Measurements from ENCODE around the gene METTL21C. TPM values are rescaled to one million over a fixed set of nuclear protein-coding genes. Genes with fewer than 3 reads are reported as not detected.
A peak's percentile ranks its signal among the peaks of the same experiment; 100 is the strongest.

The METTL21C gene
- polyA plus RNA-seq (ENCODE audit: insufficient read length), result not detected
- long read RNA-seq, donor 1, partial matches to known transcripts, result 0 of 1 reads
- long read RNA-seq, donor 1, other reads (novel, unspliced or antisense), result 0 of 1 reads
- long read RNA-seq, donor 2, result 0 reads
- long read RNA-seq, donor 3, result 0 reads
- long read RNA-seq, donor 4, result 0 reads
- long read RNA-seq, donor 5, partial matches to known transcripts, result 0 of 2 reads
- long read RNA-seq, donor 5, other reads (novel, unspliced or antisense), result 0 of 2 reads
- long read RNA-seq, donor 6, result 0 reads
- long read RNA-seq, donor 7, result 0 reads
- long read RNA-seq, donor 8, result 0 reads

GRCh38 chr13:102694937-102695336, at the start of gene METTL21C:
Gene METTL21C (minus strand): TSS chr13:102695044. CDS start chr13:102694498, 546 bp downstream.
- DNase-seq, result no peak

- no peak for DNase-seq
Measured at GRCh38 chr13:102742506-102742905, 47.7 kb upstream of the METTL21C start.

- DNase-seq, result no peak
Measured at GRCh38 chr13:102742101-102742500, 47.3 kb upstream of the METTL21C start.

DNA sequence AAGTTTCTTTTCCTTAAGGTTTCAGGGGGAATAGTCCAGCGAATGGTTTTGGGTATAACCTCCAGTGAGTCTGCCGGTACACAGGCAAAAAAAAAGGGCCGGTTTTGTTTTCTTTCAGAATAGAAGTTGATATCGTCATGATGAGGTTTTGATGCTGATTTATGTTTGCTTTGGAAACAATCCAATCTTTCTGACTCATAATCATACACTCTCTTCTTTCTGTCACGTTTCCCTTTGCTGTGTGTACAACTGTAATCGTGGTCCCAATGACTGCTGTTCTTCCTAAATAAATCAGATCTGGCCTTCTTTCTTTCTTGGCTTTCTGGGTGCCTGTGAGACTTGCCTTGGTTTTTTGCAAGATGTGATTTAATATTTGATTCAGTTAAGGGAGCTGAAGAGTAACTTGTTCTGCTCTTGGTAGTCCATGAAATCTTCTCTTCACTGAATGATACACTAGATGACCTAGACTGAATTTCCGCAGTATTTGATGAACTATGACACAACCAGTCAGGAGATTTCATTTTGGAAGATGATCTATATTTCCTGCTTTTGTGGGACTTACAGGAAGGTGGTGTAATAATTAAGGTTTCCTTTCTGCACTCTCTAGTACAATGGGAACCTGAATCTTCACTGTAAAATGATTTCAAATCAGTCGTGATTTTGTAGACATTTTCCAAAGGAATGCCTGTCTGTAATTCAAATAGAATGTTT, 34.9 kb upstream of the METTL21C start:
- no peak for DNase-seq

GRCh38 chr13:102726430-102726829, 31.6 kb upstream of the METTL21C start:
- no peak for DNase-seq

- peak; percentile 42 for DNase-seq
Measured at GRCh38 chr13:102724923-102725322, 30.1 kb upstream of the METTL21C start.

DNA sequence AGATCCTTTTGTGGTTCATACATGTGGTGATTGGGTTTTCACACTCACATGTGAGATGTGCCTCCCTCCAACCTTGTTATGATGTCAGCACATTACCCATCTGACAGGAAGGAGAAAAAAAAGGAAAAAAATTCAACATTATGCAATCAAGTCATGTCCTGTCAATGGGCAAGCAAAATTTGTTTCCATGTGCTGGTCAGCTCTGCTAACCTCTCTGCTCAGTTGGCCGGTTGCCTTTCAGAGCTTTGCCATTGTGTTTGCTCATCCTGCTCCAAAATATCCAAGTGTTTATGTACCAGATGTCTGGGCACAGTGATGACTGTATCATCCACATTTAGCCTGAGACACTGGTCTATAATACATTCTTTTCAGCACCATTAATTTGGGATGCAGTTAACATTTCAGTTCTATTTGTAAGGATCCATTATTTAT, 27.0 kb upstream of the METTL21C start:
- DNase-seq, result no peak

GRCh38 chr13:102718746-102719145, 23.9 kb upstream of the METTL21C start:
- DNase-seq, result no peak

DNA sequence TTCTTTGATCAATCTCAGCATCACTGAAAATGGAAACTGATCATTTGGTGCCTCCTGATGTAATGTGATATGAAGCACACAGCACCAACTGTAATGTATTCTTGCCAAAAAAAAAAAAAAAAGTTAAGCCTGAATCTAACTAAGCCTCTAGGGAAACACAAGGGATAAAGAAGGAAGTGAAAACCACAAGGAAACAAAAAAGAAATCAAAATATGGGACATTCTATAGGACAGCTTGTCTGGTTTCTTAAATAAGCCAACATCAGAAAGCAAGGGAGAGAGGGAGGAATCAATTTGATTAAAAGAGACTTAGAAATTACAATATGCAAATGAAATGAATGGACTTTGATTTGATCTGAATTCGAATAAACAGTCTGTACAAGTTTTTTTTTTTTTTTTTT, 20.6 kb upstream of the METTL21C start:
- DNase-seq, result no peak

DNA sequence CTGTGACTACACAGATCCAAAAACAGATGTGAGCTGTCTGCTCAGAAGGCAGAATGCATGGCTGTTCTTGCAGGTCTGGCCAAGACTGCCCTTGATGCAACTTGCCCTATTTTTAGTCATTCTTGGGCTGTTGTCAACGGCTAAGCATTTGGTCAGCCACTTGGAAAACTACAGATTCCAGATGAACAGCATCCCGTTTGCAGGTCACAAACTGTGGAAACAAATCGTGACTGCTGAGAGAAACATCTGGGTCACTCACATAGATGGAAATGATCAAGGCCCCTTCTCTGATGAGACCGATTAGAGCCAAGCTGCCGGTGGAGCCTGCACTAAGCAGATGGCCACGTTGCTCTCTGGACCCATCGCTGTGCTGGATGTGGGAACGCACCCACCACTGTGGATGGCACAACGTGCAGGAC, 15.4 kb upstream of the METTL21C start:
- DNase-seq, result no peak

GRCh38 chr13:102709536-102709935, 14.7 kb upstream of the METTL21C start:
- DNase-seq, result no peak

DNA sequence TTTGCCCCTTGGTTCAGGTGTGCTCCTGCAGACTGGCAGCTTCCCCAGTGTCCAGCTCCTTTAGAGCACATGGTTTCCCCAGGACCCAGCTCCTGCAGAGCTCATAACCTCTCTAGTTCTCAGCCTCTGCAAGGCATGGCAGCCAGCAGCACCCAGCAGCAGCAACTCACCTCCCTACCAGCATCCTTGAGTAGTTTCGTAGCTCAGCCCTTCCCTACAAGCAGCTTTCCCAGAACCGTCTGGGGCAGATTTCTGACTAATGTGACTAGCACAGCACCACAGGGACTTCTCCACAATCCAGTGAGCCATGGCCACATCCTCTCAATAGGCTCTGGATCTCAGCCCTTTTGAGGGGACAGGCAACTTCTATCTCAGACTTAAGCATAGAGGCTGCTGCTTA, 14.1 kb upstream of the METTL21C start:
- DNase-seq, result no peak

- no peak for DNase-seq
Measured at GRCh38 chr13:102708211-102708610, 13.4 kb upstream of the METTL21C start.

- no peak for DNase-seq
Measured at GRCh38 chr13:102707467-102707866, 12.6 kb upstream of the METTL21C start.

GRCh38 chr13:102704238-102705058, 9.6 kb upstream of the METTL21C start:
- no peak for DNase-seq

GRCh38 chr13:102703726-102704035, 8.8 kb upstream of the METTL21C start:
- no peak for DNase-seq

GRCh38 chr13:102702965-102703725, 8.3 kb upstream of the METTL21C start:
- DNase-seq, result no peak

DNA sequence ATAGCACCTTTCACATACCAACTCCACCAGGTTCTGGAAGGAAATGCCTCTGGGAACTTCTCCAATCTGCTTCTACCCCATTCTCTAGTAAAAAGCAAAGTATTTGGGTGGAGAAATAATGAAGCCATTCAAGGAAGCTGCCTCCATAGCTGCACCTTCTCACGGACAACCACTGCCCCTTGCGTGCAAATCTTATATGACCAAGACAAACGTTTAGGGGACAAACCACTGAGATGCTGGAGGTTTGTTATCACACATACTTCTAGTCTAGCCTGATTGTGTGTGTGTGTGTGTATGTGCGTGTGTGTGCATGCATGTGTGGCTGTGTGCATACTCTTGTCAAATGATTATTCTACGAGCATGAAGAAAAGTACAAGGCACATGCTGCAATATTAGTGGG, 6.5 kb upstream of the METTL21C start:
- no peak for DNase-seq

GRCh38 chr13:102700088-102701031, 5.5 kb upstream of the METTL21C start:
- no peak for DNase-seq

DNA sequence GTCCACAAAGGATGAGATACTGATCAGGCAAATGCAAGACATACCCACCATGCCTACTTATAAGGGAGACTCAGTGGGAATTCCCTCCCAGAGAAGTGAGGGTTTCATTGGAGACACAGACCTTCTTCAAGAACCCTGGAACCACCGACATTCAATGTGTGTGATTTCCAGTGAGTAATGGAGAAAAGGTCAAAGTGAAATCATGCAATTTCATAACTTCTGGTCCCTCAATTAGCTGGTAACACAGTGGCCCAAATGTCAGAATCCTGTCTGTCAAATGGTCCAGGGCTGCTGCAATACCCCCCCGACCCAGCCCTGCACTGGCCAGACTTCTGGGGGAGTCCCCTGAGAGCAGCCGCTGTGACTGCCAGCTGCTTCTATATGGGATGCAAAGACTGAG, 4.7 kb upstream of the METTL21C start:
- no peak for DNase-seq

DNA sequence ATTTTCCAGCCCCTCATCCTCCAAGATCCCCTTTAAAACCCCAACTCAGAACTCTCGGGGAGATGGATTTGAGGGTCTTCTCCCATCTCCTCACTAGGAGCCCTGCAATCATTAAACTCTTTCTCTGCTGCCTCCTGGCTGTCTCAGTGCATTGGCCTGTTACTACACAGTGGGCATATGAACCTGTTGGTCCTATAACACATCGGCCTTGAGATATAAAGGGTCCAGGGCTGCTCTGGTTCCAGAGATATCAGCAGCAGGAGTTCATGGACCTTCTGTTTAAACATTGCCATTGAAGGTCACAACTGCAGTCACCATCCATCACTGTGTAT, 3.8 kb upstream of the METTL21C start:
- no peak for DNase-seq

Measured in left kidney (tissue), 8 donors.